Hepatocyte (in vitro differentiated cells): Measurements from ENCODE around the gene MAPK8IP1. TPM values are rescaled to one million over a fixed set of nuclear protein-coding genes. Genes with fewer than 3 reads are reported as not detected.

Source experiments
- DNase-seq: peaks from one replicate; pipeline ENCODE4 v3.0.0-alpha.2; 2016; ENCODE audit warnings: low spot score
- H2AFZ ChIP-seq: fragments of 200-600 bp; sonication (generic); 2 replicates; pipeline ENCODE4 v1.6.0; 2016; ENCODE audit warnings: antibody characterized with exemption, mild to moderate bottlenecking
- H3K27ac ChIP-seq: fragments of 200-600 bp; sonication (generic); 2 replicates; pipeline ENCODE4 v1.5.1; 2016; ENCODE audit warnings: mild to moderate bottlenecking
- H3K27me3 ChIP-seq: fragments of 200-600 bp; sonication (generic); 2 replicates; pipeline ENCODE4 v1.6.1; 2016
- H3K36me3 ChIP-seq: fragments of 200-600 bp; sonication (generic); replicated peaks from 2 replicates; pipeline ENCODE4 v1.5.1; 2016; ENCODE audit warnings: low read depth; ENCODE audit not compliant: insufficient read depth
- H3K4me1 ChIP-seq: fragments of 200-600 bp; sonication (generic); 2 replicates; pipeline ENCODE4 v1.5.1; 2016; ENCODE audit warnings: mild to moderate bottlenecking, moderate library complexity; ENCODE audit not compliant: insufficient read depth
- H3K4me2 ChIP-seq: fragments of 200-600 bp; sonication (generic); 2 replicates; pipeline ENCODE4 v1.6.0; 2016
- H3K4me3 ChIP-seq: fragments of 200-600 bp; sonication (generic); 2 replicates; pipeline ENCODE4 v1.5.1; 2016; ENCODE audit warnings: mild to moderate bottlenecking
- H3K79me2 ChIP-seq: fragments of 200-600 bp; sonication (generic); 2 replicates; pipeline ENCODE4 v1.6.0; 2017; ENCODE audit warnings: mild to moderate bottlenecking
- H3K9me2 ChIP-seq: fragments of 200-600 bp; sonication (generic); replicated peaks from 2 replicates; pipeline ENCODE4 v1.6.0; 2017; ENCODE audit warnings: mild to moderate bottlenecking; ENCODE audit not compliant: insufficient read depth
- H3K9me3 ChIP-seq: fragments of 200-600 bp; sonication (generic); 2 replicates; pipeline ENCODE4 v1.5.1; 2016; ENCODE audit warnings: low read depth, mild to moderate bottlenecking
- H4K20me1 ChIP-seq: fragments of 200-600 bp; sonication (generic); 2 replicates; pipeline ENCODE4 v1.6.0; 2016; ENCODE audit warnings: mild to moderate bottlenecking; ENCODE audit not compliant: insufficient read depth, poor library complexity, severe bottlenecking
- CTCF ChIP-seq: fragments of 200-600 bp; sonication (generic); IDR thresholded peaks from 2 replicates; pipeline ENCODE4 v1.5.1; 2016; ENCODE audit warnings: antibody characterized with exemption, mild to moderate bottlenecking; ENCODE audit not compliant: poor library complexity
- EZH2 ChIP-seq: fragments of 200-600 bp; sonication (generic); IDR thresholded peaks from 2 replicates; pipeline ENCODE4 v1.6.1; 2016; ENCODE audit warnings: antibody characterized with exemption, mild to moderate bottlenecking, borderline replicate concordance
- EZH2phosphoT487 ChIP-seq: fragments of 200-600 bp; sonication (generic); IDR thresholded peaks from one replicate; pipeline ENCODE4 v1.6.1; 2018; ENCODE audit warnings: antibody characterized with exemption, mild to moderate bottlenecking, low read depth, moderate library complexity; ENCODE audit not compliant: unreplicated experiment, severe bottlenecking
- WGBS: methylation state at CpG from one replicate; pipeline ENCODE4 v1.1.6; 2016; ENCODE audit warnings: low lambda C conversion rate; ENCODE audit errors: missing lambda C conversion rate; 5-methylcytosine and 5-hydroxymethylcytosine counted together
- polyA plus RNA-seq: library from polyadenylated mRNA; unstranded; fragments of >200 nt; fragmentation: Nextera tagmentation; extraction: Ambion mirVana; gene quantifications from 2 replicates; pipeline ENCODE4 v1.2.1, GENCODE V29; 2016
- total RNA-seq: library from RNA; depleted of rRNA; stranded (reverse); fragments of >200 nt; gene quantifications from 2 replicates; pipeline ENCODE4 v1.2.3, GENCODE V29; 2014

Gene MAPK8IP1
- total and polyA plus RNA-seq, 2 experiments from 2014 or later = 7.2 to 7.6 TPM

- Histone ChIP-seq H3K4me3 (no peak overlapping the region), H2AFZ (no peak overlapping the region), H3K27me3 (no peaks in the 10 kb centered on the region), H4K20me1 (no peaks in the 10 kb centered on the region), H3K4me1 (no peaks in the 10 kb centered on the region), H3K79me2 (no peaks in the 10 kb centered on the region), H3K9me2 (no peaks in the 10 kb centered on the region), H3K36me3 (no peaks in the 10 kb centered on the region), H3K4me2 (no peak overlapping the region), H3K9me3 (no peaks in the 10 kb centered on the region), H3K27ac (no peak overlapping the region)
- 94% methylated on average over 30 of the region's 32 CpGs for WGBS
- DNase-seq = no peak
- no peak for TF ChIP-seq EZH2phosphoT487
These were observed 24.4 kb downstream of the MAPK8IP1 start for GRCh38 chr11:45909594-45910475.

GRCh38 chr11:45910623-45911022 lies 25.2 kb downstream of the MAPK8IP1 start:
- no peaks in the 10 kb centered on the region for H3K9me3 ChIP-seq
- H3K4me2 ChIP-seq = no peak overlapping the region
- no peaks in the 10 kb centered on the region for H3K36me3 ChIP-seq
- no peaks in the 10 kb centered on the region for H3K9me2 ChIP-seq
- H3K79me2 ChIP-seq = no peaks in the 10 kb centered on the region
- no peak overlapping the region for H3K27ac ChIP-seq
- DNase-seq = no peak
- H4K20me1 ChIP-seq = no peaks in the 10 kb centered on the region
- no peak overlapping the region for H2AFZ ChIP-seq
- H3K27me3 ChIP-seq = no peaks in the 10 kb centered on the region
- H3K4me3 ChIP-seq = no peak overlapping the region
- H3K4me1 ChIP-seq = no peaks in the 10 kb centered on the region
- 97% methylated on average over 9 of the region's 9 CpGs for WGBS
- TF ChIP-seq EZH2 = no peak

- Histone ChIP-seq H3K27me3 (no peaks in the 10 kb centered on the region), H3K4me1 (no peaks in the 10 kb centered on the region), H3K36me3 (no peaks in the 10 kb centered on the region), H3K79me2 (peaks cover 12% of the 10 kb centered on the region), H3K9me2 (no peaks in the 10 kb centered on the region), H3K9me3 (no peaks in the 10 kb centered on the region), H4K20me1 (no peaks in the 10 kb centered on the region), H3K4me2 (no peak overlapping the region), H3K4me3 (no peak overlapping the region), H2AFZ (no peak overlapping the region), H3K27ac (no peak overlapping the region)
- no peak for TF ChIP-seq CTCF
- TF ChIP-seq EZH2 = no peak
- no peak for TF ChIP-seq EZH2phosphoT487
- DNase-seq = no peak
- 98% methylated on average over 19 of the region's 19 CpGs for WGBS
These were observed 28.1 kb downstream of the MAPK8IP1 start for GRCh38 chr11:45913514-45913913.

- Histone ChIP-seq H3K4me3 (no peak overlapping the region), H3K4me2 (no peak overlapping the region), H3K27me3 (no peaks in the 10 kb centered on the region), H3K4me1 (no peaks in the 10 kb centered on the region), H3K36me3 (no peaks in the 10 kb centered on the region), H4K20me1 (no peaks in the 10 kb centered on the region), H3K27ac (no peak overlapping the region), H3K9me3 (no peaks in the 10 kb centered on the region), H2AFZ (no peak overlapping the region), H3K79me2 (peaks cover 12% of the 10 kb centered on the region), H3K9me2 (no peaks in the 10 kb centered on the region)
- no peak for DNase-seq
- 95% methylated on average over 22 of the region's 22 CpGs for WGBS
- TF ChIP-seq EZH2 (no peak), EZH2phosphoT487 (no peak), CTCF (no peak)
These were observed 28.6 kb downstream of the MAPK8IP1 start for GRCh38 chr11:45913942-45914635.
